ENCODE data around the gene ARHGAP31.

GRCh38 chr3:119428538-119428937, 134.4 kb downstream of the ARHGAP31 start:
- TF ChIP-seq ZNF592 (IDR thresholded peaks at IDR 0.05) (no peak), POLR2A (IDR thresholded peaks at IDR 0.05; ENCODE audit: low read depth, low read length) (no peak), EGR1 (IDR thresholded peaks at IDR 0.05; ENCODE audit: borderline replicate concordance in 1 of 2, low read depth in 2 of 2, low read length in 2 of 2) (no peak), BHLHE40 (IDR thresholded peaks at IDR 0.05; ENCODE audit: borderline replicate concordance in 1 of 2, low read depth in 2 of 2, low read length in 1 of 2) (no peak), CTCF (IDR thresholded peaks at IDR 0.05 in 2 of 3, conservative IDR thresholded peaks at IDR 0.05 in 1 of 3; ENCODE audit: control insufficient read depth in 2 of 3, extremely low read depth in 1 of 3, insufficient read depth in 1 of 3, low read depth in 3 of 3, low read length in 3 of 3) (no peak)
